ENCODE measurements around the gene EEFSEC.

The EEFSEC gene

DNA sequence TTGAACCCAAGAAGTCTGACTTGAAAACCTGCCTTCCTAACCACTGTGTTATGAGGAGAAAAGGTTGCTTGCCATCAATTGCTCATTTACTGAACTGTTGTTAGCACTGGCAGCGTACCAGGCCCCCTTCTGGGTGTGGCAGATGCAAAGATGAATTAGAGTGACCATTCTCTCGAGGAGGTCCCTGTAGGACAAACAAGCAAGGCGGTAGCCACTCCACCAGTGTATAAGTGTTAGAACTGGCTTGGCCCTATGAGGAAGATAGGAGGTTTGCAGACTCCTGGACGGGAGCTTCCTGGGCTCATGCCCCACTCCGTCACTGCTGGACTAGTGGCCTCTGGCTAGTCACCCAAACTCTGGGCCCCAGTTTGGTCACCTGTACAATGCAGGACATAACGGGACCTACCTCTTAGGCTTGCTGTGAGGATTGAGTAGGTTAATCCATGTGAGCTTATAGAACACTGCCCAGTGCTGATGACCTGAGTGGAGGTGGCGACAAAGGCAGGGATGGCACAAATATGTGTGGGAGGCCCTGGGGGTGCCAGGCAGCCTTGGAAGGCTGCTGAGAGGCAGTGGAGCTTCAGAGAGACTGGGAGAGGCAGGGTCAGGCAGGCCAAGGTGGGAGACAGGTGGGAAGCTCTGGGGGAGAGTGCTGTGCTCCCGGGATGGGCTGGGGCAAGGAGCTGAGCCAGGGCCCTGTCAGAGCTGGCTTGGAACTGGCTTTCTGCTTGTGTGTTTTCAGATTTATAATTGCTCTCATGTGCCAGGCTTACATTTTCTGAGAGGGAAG is 167.5 kb downstream of the EEFSEC start:
- no peak for DNase-seq

DNA sequence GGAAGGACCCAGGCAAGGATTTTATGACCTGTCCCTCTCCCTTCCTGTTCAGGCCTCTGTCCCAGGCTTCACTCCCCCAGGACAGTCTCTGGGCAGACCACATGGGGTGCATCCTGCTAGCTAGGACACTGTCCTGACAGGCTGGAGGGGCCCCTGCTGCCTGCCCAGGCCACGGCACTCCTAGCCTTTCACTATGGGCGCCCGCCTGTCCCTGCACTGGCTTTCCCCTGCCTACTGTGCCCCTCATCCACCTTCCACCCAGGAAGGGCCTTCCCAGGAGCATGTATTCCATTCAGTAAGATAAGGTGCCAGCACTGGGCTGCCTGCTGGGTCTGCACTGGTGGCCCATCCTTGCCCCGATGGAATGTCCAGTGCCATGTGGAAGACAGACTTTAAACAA is 168.1 kb downstream of the EEFSEC start:
- DNase-seq, result no peak

DNA sequence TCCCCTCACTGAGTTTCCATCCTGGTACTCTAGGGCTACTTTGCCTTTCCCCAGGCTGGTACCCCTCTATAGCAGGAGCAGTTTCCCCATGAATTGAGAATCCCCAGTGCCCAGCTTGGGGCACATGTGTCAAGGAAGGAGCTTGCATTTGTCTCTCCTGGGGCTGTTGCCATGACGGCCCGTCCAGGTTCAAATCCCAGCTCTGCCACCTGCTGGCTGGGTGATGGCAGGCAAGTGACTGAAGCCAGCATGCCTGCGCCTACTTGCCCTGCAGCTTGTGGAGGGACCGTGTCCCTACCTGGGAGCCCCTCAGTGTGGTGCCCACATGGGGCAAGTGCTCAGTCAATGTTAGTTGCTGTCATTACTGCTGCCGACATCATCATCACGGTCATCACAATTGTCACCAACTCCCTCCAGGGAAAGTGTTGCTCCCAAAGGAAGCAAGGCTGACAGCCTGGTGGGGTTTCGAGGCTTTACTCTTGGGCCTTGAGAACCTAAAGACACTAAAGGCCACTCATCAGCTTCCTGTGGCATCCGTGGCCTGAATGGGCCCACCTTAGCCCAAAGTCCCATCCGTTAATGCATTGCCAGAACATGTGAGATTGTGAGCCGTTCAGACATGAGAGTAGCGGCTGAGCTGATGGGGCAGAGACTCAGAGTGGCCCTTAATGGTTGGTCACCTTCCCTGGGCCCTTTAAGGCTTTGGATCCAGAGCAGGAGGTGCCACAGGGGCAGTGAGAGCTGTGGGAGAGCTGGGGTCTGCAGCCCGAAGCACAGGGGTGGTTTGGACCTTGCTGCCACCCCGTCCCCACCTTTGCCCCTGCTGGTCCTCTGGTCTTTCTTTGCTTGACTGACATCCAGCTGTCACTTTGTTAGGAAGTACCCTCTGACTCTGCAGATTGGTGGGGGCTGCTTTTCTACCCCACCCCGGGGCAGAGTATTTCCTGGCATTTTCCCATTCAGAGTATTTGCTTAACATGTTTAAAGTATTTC is 169.0 kb downstream of the EEFSEC start:
- DNase-seq, result peak; percentile 57

DNA sequence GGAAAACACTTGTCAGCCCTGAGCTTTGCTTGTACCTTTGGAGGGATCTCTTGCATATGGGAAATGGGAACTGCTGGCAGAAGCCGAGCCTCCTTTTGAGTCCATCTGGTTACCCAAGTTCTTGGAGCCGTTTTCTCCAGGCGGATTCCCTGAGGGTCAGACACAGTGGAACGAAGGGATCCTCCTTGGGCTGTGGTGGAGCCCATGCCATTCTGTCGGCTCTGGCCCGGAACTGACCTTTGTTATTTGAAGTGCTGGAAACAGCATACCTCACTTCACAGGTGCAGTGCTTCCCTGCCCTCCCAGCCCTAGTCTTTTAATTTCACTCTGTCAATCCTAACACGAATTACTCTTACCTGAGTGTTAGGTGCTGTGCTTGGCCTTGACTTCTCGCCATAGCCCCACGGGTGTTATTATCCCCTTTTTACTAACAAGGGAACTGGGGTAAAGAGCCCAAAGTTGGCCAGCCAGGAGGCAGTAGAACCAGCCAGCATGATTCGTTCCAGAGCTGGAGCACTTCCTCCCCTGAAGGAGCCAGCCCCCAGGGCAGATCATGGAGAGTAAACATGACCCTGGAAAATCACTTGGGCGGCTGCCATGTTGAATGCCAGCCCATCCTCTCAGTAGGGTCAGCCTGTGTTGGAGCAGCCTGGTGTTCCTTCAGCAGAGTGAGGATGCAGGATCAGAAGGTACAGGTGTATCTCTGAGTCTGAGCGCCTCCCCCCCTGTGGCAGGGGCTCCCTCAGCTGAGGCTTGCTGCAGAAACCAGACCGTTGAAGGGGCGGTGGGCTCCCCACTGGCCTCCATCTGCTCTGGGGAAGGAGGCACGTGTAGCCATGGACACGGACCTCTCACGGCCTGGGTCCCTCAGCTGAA is 170.2 kb downstream of the EEFSEC start:
- no peak for DNase-seq

DNA sequence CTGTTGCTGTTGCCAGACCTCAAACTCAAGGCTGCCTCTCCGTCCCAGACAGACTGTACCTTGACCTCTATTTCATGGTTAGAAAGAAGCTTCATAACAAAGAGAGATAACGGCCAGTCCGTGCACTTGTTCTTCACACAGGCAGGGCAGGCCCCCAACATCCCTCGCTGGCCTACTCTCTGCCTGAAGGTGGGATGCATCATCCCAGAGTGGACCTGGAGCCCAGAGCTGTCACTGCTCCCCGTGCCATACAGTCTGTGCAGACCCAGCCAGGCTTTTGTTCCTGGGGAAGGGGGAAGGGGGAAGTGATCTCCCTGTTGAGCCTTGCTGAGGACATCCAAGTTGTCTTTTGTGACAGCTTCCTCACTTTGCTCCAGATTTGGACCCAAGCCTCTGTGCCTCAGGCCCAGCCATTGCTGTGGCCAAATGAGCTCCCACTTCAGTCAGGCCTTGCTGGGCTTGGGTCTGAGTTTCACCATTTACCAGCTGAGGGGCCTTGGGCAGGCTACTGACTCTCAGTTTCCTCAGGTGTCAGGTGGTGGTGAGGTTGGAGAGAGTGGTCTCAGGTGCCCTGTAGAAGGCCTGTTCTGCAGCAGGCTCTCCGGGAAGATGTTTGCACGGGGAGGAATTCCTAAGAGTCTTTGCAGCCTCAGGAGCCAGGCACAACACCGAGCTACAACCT is 171.8 kb downstream of the EEFSEC start:
- DNase-seq, result no peak

DNA sequence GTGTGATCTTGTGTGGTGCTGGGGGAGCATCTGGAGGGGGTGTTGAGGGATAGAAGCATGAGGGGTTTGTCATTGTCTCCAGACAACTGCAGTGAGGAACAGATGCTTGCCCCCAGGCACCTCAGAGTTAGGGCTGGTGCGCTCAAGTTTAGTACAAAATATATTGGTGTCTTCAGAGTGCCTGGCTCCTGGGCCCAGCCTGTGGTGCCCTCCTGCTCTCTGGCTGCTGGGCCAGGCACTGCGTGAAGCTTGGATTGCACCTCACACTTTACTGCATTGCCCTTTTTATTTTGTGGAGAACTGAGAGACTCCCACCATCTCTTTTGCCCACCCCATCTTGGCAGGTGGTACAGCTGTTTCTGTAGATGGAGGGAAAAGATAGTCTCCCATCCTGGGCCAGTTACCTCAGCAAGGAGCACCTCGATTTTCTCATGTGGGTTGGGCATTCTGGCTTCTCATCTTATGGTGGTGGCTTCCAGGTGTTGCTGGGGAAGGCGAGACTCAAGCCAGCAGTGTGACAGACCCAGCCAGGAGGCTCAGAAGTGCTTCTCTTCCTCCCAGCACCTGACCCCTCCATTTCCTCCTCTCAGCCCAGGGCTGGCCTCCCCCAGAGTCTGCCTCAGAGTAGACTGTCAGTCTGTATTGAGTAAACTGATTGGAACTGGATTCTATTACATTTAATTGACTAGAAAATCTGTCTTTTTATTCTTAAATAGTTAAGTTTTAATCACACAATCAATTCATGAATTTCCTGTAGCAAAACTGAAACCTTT is 173.0 kb downstream of the EEFSEC start:
- no peak for DNase-seq

DNA sequence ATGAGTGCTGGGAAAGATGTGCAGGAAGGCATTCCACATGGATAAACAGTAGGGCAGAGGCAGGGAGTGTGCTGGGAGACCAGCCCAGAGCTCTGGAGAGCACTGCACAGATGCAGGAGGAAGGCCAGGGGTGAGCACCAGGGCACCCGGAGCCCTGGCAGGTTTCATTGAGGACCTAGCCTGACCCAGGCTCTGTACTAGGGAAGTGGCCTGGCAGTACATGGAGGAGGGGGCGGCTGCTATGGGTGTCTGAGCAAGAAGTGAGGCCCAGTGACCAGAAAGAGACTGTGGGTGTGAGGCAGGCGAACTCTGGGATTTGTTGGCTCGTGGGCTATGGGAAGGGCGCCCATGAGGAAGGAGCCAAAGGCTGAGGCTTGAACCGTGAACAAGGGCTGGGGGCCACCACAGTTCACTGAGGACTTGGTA is 174.3 kb downstream of the EEFSEC start:
- no peak for DNase-seq

DNA sequence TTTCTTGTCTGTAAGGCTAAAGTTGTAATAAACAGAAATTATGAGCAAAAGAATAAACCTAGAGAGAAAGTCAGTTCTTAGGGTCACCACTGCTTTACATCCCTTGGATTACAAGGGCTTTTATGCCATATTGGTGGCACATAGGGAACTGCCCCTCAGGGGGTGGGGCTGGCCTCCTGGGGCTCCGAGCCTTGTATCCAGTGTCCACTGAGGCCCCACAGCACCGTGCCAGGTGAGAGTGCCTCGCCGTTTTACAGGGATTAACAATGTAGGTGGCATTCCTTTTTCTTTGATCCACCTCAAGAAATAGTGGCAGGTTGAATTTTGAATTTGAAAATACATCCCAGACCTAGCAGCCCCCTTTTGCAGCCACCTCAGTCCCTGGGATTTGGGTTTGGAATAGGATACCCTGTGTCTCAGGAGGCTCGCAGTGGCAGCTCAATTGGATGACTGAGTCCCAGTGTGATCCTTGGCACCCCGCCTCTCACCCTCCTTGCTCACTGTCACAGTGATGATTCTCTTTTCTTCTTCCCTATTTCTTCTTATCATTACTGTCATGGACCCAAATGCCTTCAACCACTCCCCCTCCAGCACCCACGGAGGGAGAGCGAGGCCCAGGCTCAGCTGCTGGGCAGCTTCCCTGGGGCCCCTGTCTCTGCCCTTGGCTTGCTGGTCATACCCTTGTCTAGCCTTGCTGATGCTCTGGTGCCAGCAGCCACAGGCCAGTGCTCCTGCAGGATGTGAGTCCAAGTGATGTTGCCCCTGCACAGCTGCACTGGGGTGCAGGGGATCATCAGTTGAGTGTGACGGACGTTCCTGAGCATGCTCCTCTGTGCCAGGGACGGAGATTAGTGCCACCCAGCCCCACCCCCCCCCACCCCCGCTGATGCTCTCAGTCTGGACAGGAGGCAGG is 175.5 kb downstream of the EEFSEC start:
- no peak for DNase-seq

DNA sequence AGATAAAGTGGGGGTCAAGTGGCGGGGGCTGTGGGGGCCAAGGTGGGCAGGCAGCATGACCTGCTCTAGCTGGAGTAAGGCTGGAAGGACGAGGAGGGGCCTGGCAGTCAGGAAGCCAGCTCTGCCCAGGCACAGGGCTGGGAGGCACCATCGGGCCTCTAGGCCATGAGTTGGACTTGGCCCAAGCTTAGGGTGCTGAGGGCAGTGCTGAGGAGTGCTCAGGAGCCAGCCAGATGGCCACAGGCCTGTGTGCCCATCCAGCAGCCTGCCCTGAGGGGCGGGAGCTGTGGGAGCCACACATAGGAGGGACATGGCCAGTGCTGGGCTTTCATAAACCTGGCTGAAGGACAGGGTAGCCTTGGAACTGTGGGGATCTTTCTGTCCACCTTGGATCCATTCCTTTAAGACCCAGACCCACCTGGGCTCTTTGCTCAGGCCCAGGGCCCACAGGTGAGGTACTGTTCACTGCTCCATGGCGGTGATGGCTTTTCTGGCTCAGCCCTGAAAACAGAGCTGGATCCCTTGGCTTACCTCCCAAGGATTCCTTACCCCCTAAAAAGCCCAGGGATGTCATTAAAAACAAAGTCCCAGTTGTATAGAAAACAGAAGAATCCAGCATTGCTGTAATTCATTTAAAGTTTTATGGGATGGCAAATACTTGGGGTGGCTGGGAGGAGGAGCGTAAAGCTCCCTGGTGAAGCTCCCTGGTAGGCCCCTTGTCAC is 176.4 kb downstream of the EEFSEC start:
- no peak for DNase-seq

DNA sequence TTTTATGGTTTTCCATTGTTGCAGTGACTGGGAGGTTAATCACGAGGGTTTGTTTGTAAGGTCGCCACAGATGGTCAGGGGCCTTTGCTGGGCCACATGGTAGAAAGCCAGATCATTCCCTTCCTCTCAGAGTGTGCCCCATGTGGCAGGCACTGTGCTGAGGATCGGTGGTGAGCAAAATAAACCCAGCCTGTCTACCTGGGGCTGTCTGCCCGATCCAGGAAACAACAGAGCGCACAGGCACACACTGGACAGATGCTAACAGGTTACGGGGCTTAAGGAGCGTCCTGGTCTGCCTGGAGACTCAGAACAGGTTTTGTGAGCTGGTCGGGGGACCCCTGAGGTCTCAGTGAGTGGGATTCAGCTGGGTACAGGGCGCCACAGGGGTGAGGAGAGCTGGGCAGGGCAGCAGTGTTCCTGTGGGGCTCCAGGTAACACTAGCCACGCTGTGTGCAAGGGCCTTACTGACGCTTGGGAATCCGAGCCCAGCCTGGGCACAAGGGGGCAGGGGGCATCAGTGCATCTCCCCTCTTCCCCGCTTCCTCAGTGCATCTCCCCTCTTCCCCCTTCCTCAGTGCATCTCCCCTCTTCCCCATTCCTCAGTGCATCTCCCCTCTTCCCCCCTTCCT is 177.0 kb downstream of the EEFSEC start:
- DNase-seq, result no peak

DNA sequence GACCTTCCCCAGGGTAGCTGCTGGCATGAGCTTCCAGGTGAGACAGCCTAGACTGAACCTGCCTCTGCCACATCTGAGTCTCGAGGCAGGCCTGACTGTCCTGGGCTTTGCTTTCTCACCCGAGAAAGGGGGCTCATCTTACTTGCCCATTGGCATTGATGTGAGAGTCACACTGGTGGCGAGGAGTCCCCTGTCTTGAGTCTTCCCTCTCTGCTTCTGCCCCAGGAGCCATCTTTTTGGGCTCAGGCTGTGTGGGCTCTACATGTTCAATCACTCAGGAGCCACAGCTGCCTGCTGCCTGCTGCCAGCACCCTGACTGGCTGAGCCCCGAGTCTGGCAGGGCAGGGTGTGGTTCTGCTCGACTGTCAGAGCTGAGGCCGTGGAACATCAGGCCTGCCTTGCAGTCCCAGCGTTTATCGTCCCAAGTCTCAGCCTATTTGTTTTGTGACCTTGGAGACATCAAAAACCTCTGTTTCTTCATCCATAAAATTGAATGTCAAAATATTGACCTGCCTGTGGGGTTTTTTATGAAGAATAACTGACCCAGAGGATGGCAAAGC is 180.9 kb downstream of the EEFSEC start:
- no peak for DNase-seq

DNA sequence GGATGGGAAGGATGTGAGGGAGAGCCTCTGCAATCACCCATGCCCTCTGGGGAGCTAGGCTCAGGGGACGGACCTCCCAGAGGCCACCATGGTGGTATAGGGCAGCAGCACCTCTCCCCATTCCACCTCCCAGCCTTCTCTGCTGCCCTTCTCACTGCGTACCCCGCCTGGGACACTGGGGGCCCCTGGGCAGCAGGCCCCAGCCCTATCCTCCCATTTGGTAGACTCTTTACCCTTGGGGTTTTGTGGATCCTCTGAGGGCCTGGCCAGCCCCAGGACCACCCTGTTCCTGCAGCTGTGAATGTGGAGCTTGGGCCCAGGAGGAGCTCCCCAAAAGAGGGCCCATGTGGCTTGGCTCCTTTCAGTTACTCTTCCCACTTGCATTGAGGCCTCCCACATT is 181.5 kb downstream of the EEFSEC start:
- DNase-seq, result no peak

DNA sequence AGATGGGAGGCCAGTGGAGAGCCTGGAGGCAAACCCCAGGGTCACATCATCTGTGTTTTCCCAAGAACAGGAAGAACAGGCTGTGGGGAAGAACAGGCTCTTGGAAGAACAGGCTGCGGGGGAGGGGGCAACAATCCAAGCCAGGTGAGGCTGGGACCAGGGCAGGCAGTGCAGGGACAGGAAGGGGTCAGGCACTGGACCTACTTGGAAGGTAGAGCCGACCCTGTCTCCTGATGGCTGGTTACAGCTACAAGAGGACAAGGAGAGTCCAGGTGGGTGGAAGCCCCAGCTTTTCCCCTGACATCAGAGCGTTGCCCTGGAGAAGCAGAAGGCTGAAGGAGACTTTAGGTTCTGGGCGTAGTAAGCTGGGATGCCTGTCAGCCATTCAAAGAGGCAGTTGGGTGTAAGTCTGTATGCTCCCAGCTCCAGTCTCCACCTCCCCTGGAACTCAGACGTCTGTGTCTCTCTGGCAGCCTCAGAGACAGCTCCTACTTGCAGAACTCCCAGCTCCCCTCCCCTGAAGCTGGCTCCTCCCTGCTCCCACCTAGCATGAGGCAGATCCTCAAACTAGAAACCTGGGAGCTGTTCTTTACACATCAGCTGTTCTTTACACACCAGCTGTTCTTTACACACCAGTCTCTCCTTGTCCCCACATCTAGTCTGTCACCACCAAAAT is 182.5 kb downstream of the EEFSEC start:
- DNase-seq, result no peak

DNA sequence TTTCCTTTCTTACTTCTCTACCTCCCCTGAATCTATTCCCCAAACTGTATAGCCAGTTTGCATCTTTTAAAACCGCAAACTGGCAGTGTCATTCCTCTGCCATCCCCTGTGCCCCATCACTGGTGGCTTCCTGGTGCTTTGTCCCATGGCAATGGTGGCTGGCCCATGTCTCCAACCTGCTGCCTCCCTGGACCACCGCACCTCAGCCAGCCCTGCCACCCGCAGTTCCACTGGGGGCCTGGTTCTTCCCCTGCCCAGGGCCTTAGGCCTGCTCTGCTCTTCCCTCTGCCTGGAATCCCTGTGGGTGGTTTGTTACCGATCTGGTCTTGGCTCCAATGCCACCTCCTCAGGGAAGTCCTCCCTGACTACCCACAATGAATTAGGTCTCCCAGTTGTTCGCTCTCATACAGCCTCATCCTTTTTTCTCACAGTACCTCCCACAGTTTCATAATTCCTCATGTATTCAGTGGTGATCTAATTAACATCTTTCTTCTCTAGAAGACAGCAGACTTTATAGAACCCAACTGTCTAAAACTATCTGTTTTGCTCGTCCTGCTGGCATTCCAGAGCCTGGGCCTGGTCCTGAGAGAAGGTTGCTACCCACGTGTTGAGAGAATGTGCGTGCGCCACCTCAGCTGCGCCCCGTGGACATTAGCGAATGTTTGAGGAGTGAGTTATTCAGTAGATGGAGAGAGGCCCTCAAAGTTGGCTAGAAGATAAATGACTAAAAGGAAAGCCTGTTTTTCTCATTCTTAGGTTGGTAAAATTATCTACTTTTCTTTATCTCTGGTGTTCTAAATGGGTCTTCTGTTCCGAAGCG is 183.3 kb downstream of the EEFSEC start:
- DNase-seq, result no peak

DNA sequence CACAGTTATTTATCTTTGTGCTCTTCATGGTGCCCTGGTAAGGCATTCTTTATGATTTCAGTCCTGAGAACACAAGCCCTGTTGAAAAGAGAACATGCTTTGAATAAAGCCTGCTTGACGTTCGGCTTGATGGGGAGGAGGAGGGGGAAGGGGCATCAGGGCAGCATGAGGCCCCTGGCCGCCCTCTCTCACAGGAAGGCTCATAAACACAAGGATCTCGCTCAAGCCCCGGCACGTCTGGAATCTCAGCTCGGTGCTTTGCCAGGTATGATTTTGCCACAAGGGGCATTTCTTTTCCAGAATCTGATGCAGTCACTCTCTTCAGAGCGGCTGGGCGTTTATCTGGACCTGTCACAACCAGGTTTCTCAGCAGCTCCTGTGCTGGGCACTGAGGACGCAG is 184.0 kb downstream of the EEFSEC start:
- DNase-seq, result no peak

DNA sequence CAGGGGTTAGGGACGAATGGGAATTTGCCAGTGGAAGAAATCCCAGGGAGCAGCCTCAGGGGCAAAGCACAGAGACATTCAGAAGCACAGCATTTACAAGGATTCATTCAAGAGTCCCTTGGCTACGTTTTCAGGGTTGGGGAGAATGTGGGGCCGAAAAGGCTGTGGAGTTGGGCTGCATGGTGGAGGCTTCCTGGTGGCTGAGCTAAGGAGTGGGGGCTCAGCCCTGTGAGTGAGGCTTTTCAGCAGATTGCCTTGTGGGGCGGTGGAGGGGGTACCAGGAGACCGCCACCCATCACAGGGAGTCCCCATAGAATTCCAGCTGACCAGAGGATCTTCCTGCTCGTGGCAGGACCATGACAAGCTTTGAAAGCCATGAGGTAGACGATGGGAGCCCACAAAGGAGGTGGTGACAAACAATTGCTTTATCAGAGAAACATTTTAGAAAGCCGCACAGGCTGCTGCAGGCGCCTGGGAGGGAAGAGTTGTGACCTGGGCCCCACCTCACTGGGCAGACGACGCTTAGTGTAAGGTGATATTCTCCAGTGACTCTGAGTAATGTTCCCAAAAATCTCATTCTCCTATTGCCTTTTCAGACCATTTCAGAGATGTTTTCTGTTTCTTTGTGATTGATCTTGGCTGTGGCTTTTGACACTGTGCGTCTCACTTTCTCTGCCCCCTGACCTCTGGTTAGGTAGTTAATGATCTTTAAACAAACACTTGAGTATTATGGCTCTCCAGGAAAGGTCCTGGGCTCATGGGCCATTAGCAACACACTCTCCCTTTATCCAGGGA is 185.5 kb downstream of the EEFSEC start:
- DNase-seq, result no peak

All from activated naive CD4-positive, alpha-beta T cell treated with anti-CD3 and anti-CD28 coated beads, Interleukin-2, amount 50 U/mL, for 16 hours (primary cell).